Measurements from ENCODE around the gene SLC4A4.

The SLC4A4 gene

GRCh38 chr4:71595576-71596108, 256.8 kb downstream of the SLC4A4 start:
- no peak for DNase-seq (ENCODE audit: low read depth in 2 of 2)

DNA sequence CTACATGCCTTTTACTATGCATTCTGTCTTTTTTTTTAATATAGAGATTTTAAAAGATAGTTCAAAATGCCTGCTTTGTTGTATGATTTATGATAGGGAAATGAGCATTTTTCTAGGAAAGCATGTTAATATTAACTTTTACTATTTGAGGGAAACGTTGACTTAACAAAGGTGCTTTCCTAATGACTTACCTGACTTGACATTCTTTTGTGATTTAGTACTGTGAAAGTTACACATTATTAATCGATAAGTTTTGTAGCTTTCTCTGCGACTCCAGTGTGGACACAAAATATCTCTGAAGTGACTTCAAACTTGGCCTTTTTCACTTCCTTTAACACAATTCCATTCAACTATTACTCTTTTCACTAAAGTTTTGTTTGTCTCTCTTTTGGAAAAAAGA, 260.8 kb downstream of the SLC4A4 start:
- DNase-seq (ENCODE audit: low read depth in 2 of 2): no peak

DNA sequence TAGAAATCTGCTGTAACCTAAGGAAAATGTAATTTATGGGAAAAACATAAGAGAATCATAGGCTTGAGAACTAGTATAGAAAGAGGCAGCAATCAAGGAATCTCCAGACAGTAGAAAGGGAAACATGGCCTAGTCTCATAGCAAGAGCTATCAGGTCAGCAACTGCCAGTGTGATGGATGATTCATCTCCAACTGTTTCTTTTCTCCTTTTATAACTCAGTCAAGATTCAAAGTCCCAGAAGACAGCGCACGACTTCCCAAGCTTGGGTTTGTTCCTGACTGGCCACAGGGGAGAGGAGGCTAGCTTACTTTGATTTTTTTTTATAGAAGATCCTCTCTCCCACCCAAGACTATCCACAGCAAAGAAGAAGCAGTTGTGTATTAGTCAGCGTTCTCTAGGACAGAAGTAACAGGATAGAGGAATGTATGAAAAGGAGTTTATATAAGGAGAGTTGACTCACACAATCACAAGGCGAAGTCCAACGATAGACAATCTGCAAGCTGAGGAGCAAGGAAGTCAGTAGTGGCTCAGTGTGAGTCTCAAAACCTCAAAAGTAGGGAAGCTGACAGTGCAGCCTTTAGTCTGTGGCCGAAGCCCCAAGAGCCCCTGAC, 263.6 kb downstream of the SLC4A4 start:
- no peak for DNase-seq (ENCODE audit: low read depth in 2 of 2)

- DNase-seq (ENCODE audit: low read depth in 2 of 2): no peak
Observed at GRCh38 chr4:71604785-71605184, 266.0 kb downstream of the SLC4A4 start.

DNA sequence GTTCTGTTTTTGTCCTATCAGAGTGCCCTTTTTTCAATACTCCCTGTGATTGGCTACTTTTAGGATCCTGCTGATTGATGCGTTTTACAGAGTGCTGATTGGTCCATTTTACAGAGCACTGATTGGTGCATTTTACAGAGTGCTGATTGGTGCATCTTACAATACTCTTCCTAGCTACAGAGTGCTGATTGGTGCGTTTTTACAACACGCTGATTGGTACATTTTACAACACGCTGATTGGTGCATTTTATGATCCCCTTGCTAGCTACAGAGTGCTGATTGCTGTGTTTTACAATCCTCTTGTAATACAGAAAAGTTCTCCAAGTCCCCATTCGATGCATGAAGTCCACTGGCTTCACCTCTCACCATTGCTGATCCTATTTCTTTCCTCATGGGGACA, 268.3 kb downstream of the SLC4A4 start:
- no peak for DNase-seq (ENCODE audit: low read depth in 2 of 2)

DNA sequence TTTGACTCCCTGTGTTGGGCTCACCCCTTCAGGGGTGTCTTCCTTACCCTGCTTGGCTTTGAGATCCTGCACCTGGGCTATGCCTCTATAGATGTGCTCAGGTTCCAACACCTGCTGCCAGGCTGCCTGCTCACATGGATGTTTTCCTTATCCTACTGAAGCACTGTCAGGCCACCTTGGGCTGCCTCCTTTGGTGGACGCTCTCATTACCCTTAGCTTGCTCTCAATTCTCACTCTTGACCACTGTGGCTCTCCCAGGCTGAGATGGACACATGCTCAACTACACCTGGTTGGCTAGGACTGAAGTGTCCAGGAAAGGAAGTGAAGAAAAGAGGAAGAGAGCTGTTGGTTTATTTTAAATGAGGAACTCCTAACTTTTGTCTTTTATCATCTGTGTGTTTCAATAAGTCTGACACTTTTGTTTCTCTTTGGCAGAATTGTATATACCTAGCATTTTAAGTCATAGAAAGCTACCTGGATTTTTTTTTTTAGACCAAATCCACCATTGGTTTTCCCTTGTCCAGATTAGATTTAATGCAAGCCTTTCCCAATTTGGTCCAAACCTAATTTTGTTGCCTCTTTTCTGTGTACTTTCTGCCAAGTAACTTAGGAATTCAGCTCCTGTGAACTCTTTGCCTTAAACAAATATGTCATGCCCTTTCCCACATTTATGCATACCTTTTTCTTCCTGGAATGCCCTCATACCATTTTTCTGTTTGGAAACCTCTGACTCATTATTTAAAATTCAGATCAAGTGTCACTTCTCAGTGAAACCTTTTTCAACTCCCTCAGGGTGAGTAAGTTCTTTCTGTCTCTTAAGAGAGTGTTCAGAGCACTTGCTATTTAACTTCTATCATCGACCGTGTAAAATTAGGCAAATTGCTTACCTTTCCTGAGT, 269.2 kb downstream of the SLC4A4 start:
- DNase-seq (ENCODE audit: low read depth in 2 of 2): no peak

- DNase-seq (ENCODE audit: low read depth in 2 of 2): no peak
Observed at GRCh38 chr4:71608678-71609071, 269.9 kb downstream of the SLC4A4 start.

- no peak for DNase-seq (ENCODE audit: low read depth in 2 of 2)
Observed at GRCh38 chr4:71609167-71609566, 270.3 kb downstream of the SLC4A4 start.

GRCh38 chr4:71609651-71610050, 270.8 kb downstream of the SLC4A4 start:
- DNase-seq (ENCODE audit: low read depth in 2 of 2): no peak

DNA sequence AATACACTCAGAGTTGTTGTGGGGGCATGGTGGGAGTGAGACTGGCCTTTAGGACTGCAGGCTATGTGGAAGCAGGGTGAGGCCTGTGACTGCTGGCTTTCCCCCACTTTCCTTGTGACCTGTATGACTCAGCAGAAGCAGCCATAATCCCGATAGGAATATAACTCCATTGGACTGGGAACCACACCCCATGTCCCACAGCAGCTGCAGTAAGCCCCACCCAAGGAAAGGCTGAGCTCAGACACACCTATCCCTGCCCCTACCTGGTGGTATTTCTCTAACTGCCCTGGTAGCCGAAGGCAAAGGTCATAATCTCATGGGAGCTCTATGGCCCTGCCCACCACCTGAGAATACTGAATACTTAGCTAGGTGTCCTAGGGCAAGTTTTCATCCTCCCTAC, 275.8 kb downstream of the SLC4A4 start:
- DNase-seq (ENCODE audit: low read depth in 2 of 2): no peak

GRCh38 chr4:71616168-71616811, 277.5 kb downstream of the SLC4A4 start:
- DNase-seq (ENCODE audit: low read depth in 2 of 2): no peak

All from fibroblast of skin of left quadriceps (primary cell).